Thymus (tissue), 14 donors: Measurements from ENCODE around the gene TMEM179B. TPM values are rescaled to one million over a fixed set of nuclear protein-coding genes. Genes with fewer than 3 reads are reported as not detected.
"Not testable (repeated sequence)": the region's sequence is repeated elsewhere in the genome, so short reads cannot be mapped to it uniquely, and the experiment has no call there.

Experiments
- DNase-seq, 9 donors: peaks; one replicate each; pipeline ENCODE4 v3.0.0-alpha.2; 2013; ENCODE audit warnings: low spot score in 9 of 9, low read depth in 6 of 9, missing footprints in 1 of 9
- H3K27ac ChIP-seq, 2 donors: one replicate each; pipeline ENCODE4 v1.5.1; 2013; ENCODE audit warnings: control low read depth in 1 of 2, low read depth in 1 of 2, low read length in 1 of 2, mild to moderate bottlenecking in 1 of 2, moderate library complexity in 1 of 2
- H3K27me3 ChIP-seq, 2 donors: one replicate each; pipeline ENCODE4 v1.5.1; 2013; ENCODE audit warnings: low read length in 1 of 2; ENCODE audit not compliant: control insufficient read depth in 2 of 2, insufficient read depth in 1 of 2
- H3K36me3 ChIP-seq, 2 donors: one replicate each; pipeline ENCODE4 v1.5.1; 2013; ENCODE audit warnings: low read length in 1 of 2, mild to moderate bottlenecking in 1 of 2, moderate library complexity in 1 of 2; ENCODE audit not compliant: control insufficient read depth in 2 of 2, insufficient read depth in 2 of 2
- H3K4me1 ChIP-seq, 2 donors: one replicate each; pipeline ENCODE4 v1.5.1; 2013; ENCODE audit warnings: low read length in 2 of 2; ENCODE audit not compliant: control insufficient read depth in 2 of 2, insufficient read depth in 2 of 2
- H3K4me3 ChIP-seq, 2 donors: one replicate each; pipeline ENCODE4 v1.5.1; 2013; ENCODE audit warnings: low read length in 2 of 2, control low read depth in 1 of 2, mild to moderate bottlenecking in 1 of 2
- H3K9me3 ChIP-seq, 2 donors: one replicate each; pipeline ENCODE4 v1.5.1; 2013; ENCODE audit warnings: low read length in 1 of 2, mild to moderate bottlenecking in 1 of 2; ENCODE audit not compliant: control insufficient read depth in 2 of 2, insufficient read depth in 1 of 2
- WGBS: extraction: QIAGEN DNeasy Blood & Tissue Kit; methylation state at CpG from one replicate; pipeline ENCODE4 v1.1.7; 2013; 5-methylcytosine and 5-hydroxymethylcytosine counted together
- long read RNA-seq, 10 donors: transcript quantifications; one replicate each; lab custom pipeline, GENCODE V29; 2026
- polyA plus RNA-seq: library from polyadenylated mRNA; stranded (reverse); fragments of 200-250 nt; gene quantifications from one replicate; pipeline ENCODE4 v1.2.3, GENCODE V29; 2013
- total RNA-seq: library from RNA; stranded (reverse); fragments of 120-200 nt; gene quantifications from one replicate; pipeline ENCODE4 v1.2.4, GENCODE V29; 2013
- donor health status: healthy.

Gene TMEM179B
- total RNA-seq, result 36.5 TPM
- 58.2 TPM for polyA plus RNA-seq
- long read RNA-seq, donor 1, partial matches to known transcripts, result 0 of 2 reads
- long read RNA-seq, donor 1, other reads (novel, unspliced or antisense), result 0 of 2 reads
- long read RNA-seq, donor 2, result 0 reads
- long read RNA-seq, donor 3, transcript TMEM179B-201 (5 exons, 1,023 nt), result major isoform, 26 of 31 reads
- long read RNA-seq, donor 3, partial matches to known transcripts, result 0 of 31 reads
- long read RNA-seq, donor 3, other reads (novel, unspliced or antisense), result 5 of 31 reads
- long read RNA-seq, donor 4, transcript TMEM179B-201 (5 exons, 1,023 nt), result major isoform, 11 of 20 reads
- long read RNA-seq, donor 4, partial matches to known transcripts, result 5 of 20 reads
- long read RNA-seq, donor 4, other reads (novel, unspliced or antisense), result 0 of 20 reads
- long read RNA-seq, donor 5, transcript TMEM179B-201 (5 exons, 1,023 nt), result major isoform, 30 of 31 reads
- long read RNA-seq, donor 5, partial matches to known transcripts, result 0 of 31 reads
- long read RNA-seq, donor 5, other reads (novel, unspliced or antisense), result 0 of 31 reads
- long read RNA-seq, donor 6, transcript TMEM179B-201 (5 exons, 1,023 nt), result major isoform, 17 of 17 reads
- long read RNA-seq, donor 6, partial matches to known transcripts, result 0 of 17 reads
- long read RNA-seq, donor 6, other reads (novel, unspliced or antisense), result 0 of 17 reads
- long read RNA-seq, donor 7, transcript TMEM179B-201 (5 exons, 1,023 nt), result major isoform, 32 of 39 reads
- long read RNA-seq, donor 7, transcript TMEM179B-205 (4 exons, 797 nt), result minor isoform, 7 of 39 reads
- long read RNA-seq, donor 7, partial matches to known transcripts, result 0 of 39 reads
- long read RNA-seq, donor 7, other reads (novel, unspliced or antisense), result 0 of 39 reads
- long read RNA-seq, donor 8, transcript TMEM179B-201 (5 exons, 1,023 nt), result major isoform, 6 of 7 reads
- long read RNA-seq, donor 8, partial matches to known transcripts, result 0 of 7 reads
- long read RNA-seq, donor 8, other reads (novel, unspliced or antisense), result 0 of 7 reads
- long read RNA-seq, donor 9, transcript TMEM179B-201 (5 exons, 1,023 nt), result major isoform, 10 of 45 reads
- long read RNA-seq, donor 9, partial matches to known transcripts, result 23 of 45 reads
- long read RNA-seq, donor 9, other reads (novel, unspliced or antisense), result 12 of 45 reads
- long read RNA-seq, donor 10, transcript TMEM179B-201 (5 exons, 1,023 nt), result major isoform, 24 of 24 reads
- long read RNA-seq, donor 10, partial matches to known transcripts, result 0 of 24 reads
- long read RNA-seq, donor 10, other reads (novel, unspliced or antisense), result 0 of 24 reads

- no peaks in the 10 kb centered on the region for H3K9me3 ChIP-seq
- no peaks in the 10 kb centered on the region for H3K27me3 ChIP-seq
- H3K27ac ChIP-seq, result peak within 1 kb of the TSS; percentile 96 to 98
- under 1% methylated on average over 88 of the region's 88 CpGs for WGBS
- peak; percentile 96 to 100 (median 99) for DNase-seq
- peak within 1 kb of the TSS; percentile 93 to 99 for H3K4me3 ChIP-seq
- H3K4me1 ChIP-seq, result peaks cover 1 to 35% of the 10 kb centered on the region in 2 donors
- H3K36me3 ChIP-seq, result peaks cover 25 to 41% of the 10 kb centered on the region in 2 donors
Observed at GRCh38 chr11:62787005-62787759, at the start of gene TMEM179B. Gene TMEM179B (plus strand): TSS chr11:62787402. CDS start chr11:62787432, 30 bp downstream.

GRCh38 chr11:62747475-62748160 lies 39.6 kb upstream of the TMEM179B start:
- Histone ChIP-seq H3K4me3 (no peak overlapping the region), H3K9me3 (no peaks in the 10 kb centered on the region)
- 96% methylated on average over 9 of the region's 9 CpGs for WGBS

GRCh38 chr11:62749931-62750330 lies 37.3 kb upstream of the TMEM179B start:
- DNase-seq, H3K4me3 ChIP-seq, H3K27me3 ChIP-seq, H3K27ac ChIP-seq, H3K9me3 ChIP-seq: not testable (repeated sequence)
- peaks cover 12 to 17% of the 10 kb centered on the region in 2 donors for H3K4me1 ChIP-seq
- peaks cover 23 to 28% of the 10 kb centered on the region in 2 donors for H3K36me3 ChIP-seq
- WGBS, result 99% methylated on average over 5 of the region's 5 CpGs

More at GRCh38 chr11:62747475-62748160, 39.6 kb upstream of the TMEM179B start:
- no peak for DNase-seq
- Histone ChIP-seq H3K4me1 (peaks cover 0 to 3% of the 10 kb centered on the region in 2 donors), H3K27ac (no peak overlapping the region), H3K27me3 (no peaks in the 10 kb centered on the region), H3K36me3 (peaks cover 19 to 22% of the 10 kb centered on the region in 2 donors)

GRCh38 chr11:62752177-62752785 lies 34.9 kb upstream of the TMEM179B start:
- H3K27ac ChIP-seq, result no peak overlapping the region
- WGBS, result 98% methylated on average over 14 of the region's 14 CpGs
- no peaks in the 10 kb centered on the region for H3K9me3 ChIP-seq
- H3K4me1 ChIP-seq, result peaks cover 12 to 17% of the 10 kb centered on the region in 2 donors
- H3K4me3 ChIP-seq, result no peak overlapping the region
- H3K27me3 ChIP-seq, result no peaks in the 10 kb centered on the region
- DNase-seq, result no peak
- H3K36me3 ChIP-seq, result peaks cover 23 to 24% of the 10 kb centered on the region in 2 donors

GRCh38 chr11:62752994-62753735 lies 34.0 kb upstream of the TMEM179B start:
- peak overlapping the region; percentile 76 to 83 for H3K4me3 ChIP-seq
- 80% methylated on average over 15 of the region's 15 CpGs for WGBS
- peaks cover 12 to 17% of the 10 kb centered on the region in 2 donors for H3K4me1 ChIP-seq
- no peaks in the 10 kb centered on the region for H3K27me3 ChIP-seq
- peaks cover 23 to 24% of the 10 kb centered on the region in 2 donors for H3K36me3 ChIP-seq
- peak overlapping the region; percentile 58 to 92 for H3K27ac ChIP-seq
- no peaks in the 10 kb centered on the region for H3K9me3 ChIP-seq
- no peak for DNase-seq

GRCh38 chr11:62753736-62754603 lies 33.2 kb upstream of the TMEM179B start, which contains the start of gene ZBTB3:
Gene ZBTB3 (minus strand): TSS chr11:62754160. CDS start chr11:62753664, 496 bp downstream.
- Histone ChIP-seq H3K4me1 (peaks cover 12 to 17% of the 10 kb centered on the region in 2 donors), H3K4me3 (peak within 1 kb of the TSS; percentile 76 to 83), H3K27me3 (no peaks in the 10 kb centered on the region), H3K36me3 (peaks cover 19% of the 10 kb centered on the region in 2 donors), H3K27ac (peak within 1 kb of the TSS; percentile 92 to 96), H3K9me3 (no peaks in the 10 kb centered on the region)
- under 1% methylated on average over 47 of the region's 47 CpGs for WGBS
- peak; percentile 95 to 99 (median 97) for DNase-seq
